Mucosa of rectum (tissue), 2 donors: ENCODE results near the gene HHAT.

Source experiments
- H3K27ac ChIP-seq, 2 donors: one replicate each; pipeline ENCODE4 v1.7.0; 2013; ENCODE audit warnings: inconsistent platforms in 2 of 2, low read depth in 2 of 2, low read length in 2 of 2
- H3K27me3 ChIP-seq, 2 donors: one replicate each; pipeline ENCODE4 v1.7.0; 2013; ENCODE audit warnings: low read length in 2 of 2; ENCODE audit not compliant: control insufficient read depth in 2 of 2, insufficient read depth in 2 of 2
- H3K36me3 ChIP-seq, 2 donors: one replicate each; pipeline ENCODE4 v1.7.0; 2013; ENCODE audit warnings: low read length in 2 of 2; ENCODE audit not compliant: control insufficient read depth in 2 of 2, insufficient read depth in 2 of 2
- H3K4me1 ChIP-seq, 2 donors: one replicate each; pipeline ENCODE4 v1.7.0; 2013; ENCODE audit warnings: low read length in 2 of 2, mild to moderate bottlenecking in 1 of 2; ENCODE audit not compliant: control insufficient read depth in 2 of 2, insufficient read depth in 2 of 2
- H3K4me3 ChIP-seq, 2 donors: one replicate each; pipeline ENCODE4 v1.7.0; 2013; ENCODE audit warnings: low read length in 2 of 2
- H3K9ac ChIP-seq, 2 donors: one replicate each; pipeline ENCODE4 v1.7.0; 2013; ENCODE audit warnings: low read length in 2 of 2, low read depth in 1 of 2, mild to moderate bottlenecking in 1 of 2
- H3K9me3 ChIP-seq, 2 donors: one replicate each; pipeline ENCODE4 v1.7.0; 2013; ENCODE audit warnings: low read length in 2 of 2; ENCODE audit not compliant: control insufficient read depth in 2 of 2
- donor health status: healthy.
- donor health status: Normal muscosa, but diverticular disease.

The HHAT gene

GRCh38 chr1:210490781-210491180 lies 162.1 kb downstream of the HHAT start:
- no peak overlapping the region for H3K27ac ChIP-seq
- H3K4me1 ChIP-seq = no peaks in the 10 kb centered on the region
- H3K9ac ChIP-seq = no peak overlapping the region
- no peaks in the 10 kb centered on the region for H3K9me3 ChIP-seq
- no peaks in the 10 kb centered on the region for H3K36me3 ChIP-seq
- H3K4me3 ChIP-seq = no peak overlapping the region
- no peaks in the 10 kb centered on the region for H3K27me3 ChIP-seq

- H3K4me1 ChIP-seq = no peaks in the 10 kb centered on the region
- H3K9me3 ChIP-seq = no peaks in the 10 kb centered on the region
- no peaks in the 10 kb centered on the region for H3K36me3 ChIP-seq
- no peaks in the 10 kb centered on the region for H3K27me3 ChIP-seq
- no peak overlapping the region for H3K9ac ChIP-seq
- no peak overlapping the region for H3K27ac ChIP-seq
- H3K4me3 ChIP-seq = no peak overlapping the region
Observed at GRCh38 chr1:210496063-210496462, 167.4 kb downstream of the HHAT start.

- Histone ChIP-seq H3K9me3 (no peaks in the 10 kb centered on the region), H3K9ac (no peak overlapping the region), H3K4me1 (no peaks in the 10 kb centered on the region), H3K4me3 (no peak overlapping the region), H3K27ac (no peak overlapping the region), H3K36me3 (no peaks in the 10 kb centered on the region), H3K27me3 (no peaks in the 10 kb centered on the region)
Observed at GRCh38 chr1:210499956-210500355, 171.3 kb downstream of the HHAT start.

GRCh38 chr1:210500831-210501230 lies 172.1 kb downstream of the HHAT start:
- H3K27me3 ChIP-seq = no peaks in the 10 kb centered on the region
- H3K9ac ChIP-seq = no peak overlapping the region
- H3K4me1 ChIP-seq = no peaks in the 10 kb centered on the region
- no peaks in the 10 kb centered on the region for H3K36me3 ChIP-seq
- H3K9me3 ChIP-seq = no peaks in the 10 kb centered on the region
- H3K4me3 ChIP-seq = no peak overlapping the region
- no peak overlapping the region for H3K27ac ChIP-seq

DNA sequence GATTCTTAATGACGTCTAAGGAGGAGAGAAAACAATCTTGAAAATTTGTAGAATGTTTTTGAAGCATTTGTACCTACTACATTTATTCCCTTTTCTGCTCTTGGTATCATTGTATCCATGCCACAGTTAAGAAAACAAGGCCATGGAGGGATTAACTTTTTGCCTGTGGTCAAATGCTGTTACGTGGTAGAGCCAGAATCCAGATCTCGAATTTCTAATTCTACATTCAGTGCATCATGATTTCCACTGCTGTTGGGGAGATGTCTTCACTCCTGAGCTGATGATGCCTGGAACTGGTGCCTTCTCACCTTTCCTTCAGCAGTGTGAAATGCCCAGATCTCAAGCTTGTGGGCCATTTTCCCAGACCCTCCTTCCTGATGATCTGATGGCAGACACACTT lies 175.6 kb downstream of the HHAT start:
- no peak overlapping the region for H3K9ac ChIP-seq
- no peaks in the 10 kb centered on the region for H3K9me3 ChIP-seq
- no peaks in the 10 kb centered on the region for H3K4me1 ChIP-seq
- no peak overlapping the region for H3K27ac ChIP-seq
- no peaks in the 10 kb centered on the region for H3K27me3 ChIP-seq
- no peak overlapping the region for H3K4me3 ChIP-seq
- no peaks in the 10 kb centered on the region for H3K36me3 ChIP-seq

- no peaks in the 10 kb centered on the region for H3K36me3 ChIP-seq
- no peak overlapping the region for H3K27ac ChIP-seq
- no peak overlapping the region for H3K4me3 ChIP-seq
- H3K9me3 ChIP-seq = no peaks in the 10 kb centered on the region
- no peak overlapping the region for H3K9ac ChIP-seq
- no peaks in the 10 kb centered on the region for H3K27me3 ChIP-seq
- no peaks in the 10 kb centered on the region for H3K4me1 ChIP-seq
Observed at GRCh38 chr1:210505601-210506496, 177.1 kb downstream of the HHAT start.

DNA sequence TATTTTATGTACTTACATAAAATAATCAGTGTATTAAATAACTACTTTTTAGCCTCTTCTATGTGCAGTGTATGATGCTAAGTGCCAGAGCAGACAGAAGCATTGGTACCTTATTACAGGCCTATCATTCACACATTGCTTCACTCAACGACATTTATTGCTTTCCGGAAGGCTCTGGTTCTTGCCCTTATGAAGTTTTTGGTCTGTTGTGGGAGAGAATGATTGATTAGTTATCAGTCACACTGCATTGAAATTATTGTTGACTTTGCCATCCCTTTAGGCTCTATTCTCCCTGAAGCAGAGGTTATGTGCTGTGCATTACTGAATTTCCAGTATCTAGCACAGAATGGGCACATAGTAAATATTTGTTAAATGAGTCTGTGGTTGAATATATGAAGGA lies 178.0 kb downstream of the HHAT start:
- no peak overlapping the region for H3K4me3 ChIP-seq
- no peaks in the 10 kb centered on the region for H3K9me3 ChIP-seq
- no peak overlapping the region for H3K27ac ChIP-seq
- no peaks in the 10 kb centered on the region for H3K27me3 ChIP-seq
- no peaks in the 10 kb centered on the region for H3K4me1 ChIP-seq
- H3K36me3 ChIP-seq = no peaks in the 10 kb centered on the region
- H3K9ac ChIP-seq = no peak overlapping the region

DNA sequence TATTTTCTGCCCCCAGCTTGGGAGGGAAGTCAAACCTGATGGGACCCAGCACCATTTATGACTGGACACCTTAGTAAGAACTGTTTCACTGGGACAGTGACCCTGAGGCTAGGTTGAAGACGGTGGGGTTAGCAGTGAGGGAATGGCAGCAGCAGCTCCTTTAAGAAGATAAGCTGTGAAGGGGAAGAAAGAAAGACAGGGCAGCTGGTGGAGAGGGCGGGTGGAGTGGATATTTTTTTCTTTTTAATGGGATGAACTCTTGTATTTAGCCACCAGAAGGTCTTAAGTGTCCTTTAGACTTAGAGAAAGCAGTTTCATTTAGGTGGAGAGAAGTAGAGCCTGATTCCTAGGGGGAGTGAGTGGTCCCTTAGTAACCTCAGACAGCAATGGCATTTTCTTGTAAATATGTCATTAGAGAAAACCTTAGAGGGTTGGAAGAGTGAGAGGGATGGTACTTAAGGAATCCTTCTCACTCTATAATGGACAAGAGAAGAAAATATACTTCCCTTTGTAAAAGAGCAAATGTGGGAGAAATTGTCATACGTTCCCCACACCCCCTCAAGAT lies 187.5 kb downstream of the HHAT start:
- no peak overlapping the region for H3K4me3 ChIP-seq
- H3K9ac ChIP-seq = no peak overlapping the region
- H3K9me3 ChIP-seq = no peaks in the 10 kb centered on the region
- no peaks in the 10 kb centered on the region for H3K27me3 ChIP-seq
- no peaks in the 10 kb centered on the region for H3K36me3 ChIP-seq
- H3K27ac ChIP-seq = no peak overlapping the region
- H3K4me1 ChIP-seq = no peaks in the 10 kb centered on the region

GRCh38 chr1:210516697-210517459 lies 188.2 kb downstream of the HHAT start:
- Histone ChIP-seq H3K4me1 (no peaks in the 10 kb centered on the region), H3K9ac (no peak overlapping the region), H3K27ac (no peak overlapping the region), H3K36me3 (no peaks in the 10 kb centered on the region), H3K9me3 (no peaks in the 10 kb centered on the region), H3K27me3 (no peaks in the 10 kb centered on the region), H3K4me3 (no peak overlapping the region)

DNA sequence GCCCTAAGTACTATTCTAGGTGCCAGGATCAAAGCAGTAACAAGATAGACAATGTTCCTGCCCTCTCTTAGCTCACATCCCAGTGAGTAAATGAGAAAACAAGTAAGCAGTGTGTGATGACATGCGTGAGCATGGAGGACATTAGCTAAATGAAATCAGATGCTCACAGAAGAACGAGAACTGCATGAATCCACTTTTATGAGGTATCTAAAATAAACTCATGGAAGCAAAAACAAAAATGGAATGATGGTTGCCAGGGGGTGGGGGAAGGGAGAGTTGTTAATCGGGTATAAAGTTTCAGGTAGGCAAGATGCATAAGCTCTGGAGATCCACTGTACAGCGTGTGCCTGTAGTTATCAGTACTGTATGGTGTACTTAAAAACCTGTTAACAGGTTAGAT lies 195.1 kb downstream of the HHAT start:
- no peaks in the 10 kb centered on the region for H3K9me3 ChIP-seq
- H3K27me3 ChIP-seq = no peaks in the 10 kb centered on the region
- no peak overlapping the region for H3K27ac ChIP-seq
- no peak overlapping the region for H3K9ac ChIP-seq
- no peaks in the 10 kb centered on the region for H3K4me1 ChIP-seq
- no peaks in the 10 kb centered on the region for H3K36me3 ChIP-seq
- H3K4me3 ChIP-seq = no peak overlapping the region
